GM12875 (cell line): ENCODE data around the gene IFT80.

ENCODE experiments used
- H3K4me3 ChIP-seq: one replicate; pipeline ENCODE4 v1.5.1; 2011; ENCODE audit warnings: low read depth, low read length, control low read depth
- CTCF ChIP-seq: IDR thresholded peaks from 2 replicates; pipeline ENCODE4 v1.5.1; 2011; ENCODE audit warnings: low read depth, mild to moderate bottlenecking, control low read depth, inconsistent platforms, low read length, moderate library complexity, borderline replicate concordance; ENCODE audit not compliant: insufficient read depth

The IFT80 gene

GRCh38 chr3:160400702-160401150 lies 1.7 kb upstream of the IFT80 start:
- peak overlapping the region; percentile 98 for H3K4me3 ChIP-seq
- no peak for TF ChIP-seq CTCF

GRCh38 chr3:160400030-160400701 lies 1.1 kb upstream of the IFT80 start:
- TF ChIP-seq CTCF: no peak
- peak overlapping the region; percentile 98 for H3K4me3 ChIP-seq

- TF ChIP-seq CTCF: no peak
- H3K4me3 ChIP-seq: peak overlapping the region; percentile 98
Measured at GRCh38 chr3:160398820-160399124, 253 bp downstream of the IFT80 start.

- no peak for TF ChIP-seq CTCF
- H3K4me3 ChIP-seq: no peak overlapping the region
Measured at GRCh38 chr3:160395297-160395696, 3.7 kb downstream of the IFT80 start.

GRCh38 chr3:160394009-160394392 lies 5.0 kb downstream of the IFT80 start:
- TF ChIP-seq CTCF: no peak

GRCh38 chr3:160393346-160394008 lies 5.5 kb downstream of the IFT80 start:
- TF ChIP-seq CTCF: no peak

More at GRCh38 chr3:160394009-160394392, 5.0 kb downstream of the IFT80 start:
- no peak overlapping the region for H3K4me3 ChIP-seq

GRCh38 chr3:160392798-160393197 lies 6.2 kb downstream of the IFT80 start:
- no peak overlapping the region for H3K4me3 ChIP-seq
- TF ChIP-seq CTCF: no peak

More at GRCh38 chr3:160393346-160394008, 5.5 kb downstream of the IFT80 start:
- no peak overlapping the region for H3K4me3 ChIP-seq
